Stimulated activated CD4-positive, alpha-beta T cell treated with anti-CD3 and anti-CD28 coated beads, Interleukin-4, amount 100 ng/mL, for 1 hour (primary cell): Measurements from ENCODE around the gene CSF2RB.

Source experiments
- DNase-seq: peaks from one replicate; pipeline ENCODE4 v3.0.0-alpha.2; 2020

CSF2RB gene

DNA sequence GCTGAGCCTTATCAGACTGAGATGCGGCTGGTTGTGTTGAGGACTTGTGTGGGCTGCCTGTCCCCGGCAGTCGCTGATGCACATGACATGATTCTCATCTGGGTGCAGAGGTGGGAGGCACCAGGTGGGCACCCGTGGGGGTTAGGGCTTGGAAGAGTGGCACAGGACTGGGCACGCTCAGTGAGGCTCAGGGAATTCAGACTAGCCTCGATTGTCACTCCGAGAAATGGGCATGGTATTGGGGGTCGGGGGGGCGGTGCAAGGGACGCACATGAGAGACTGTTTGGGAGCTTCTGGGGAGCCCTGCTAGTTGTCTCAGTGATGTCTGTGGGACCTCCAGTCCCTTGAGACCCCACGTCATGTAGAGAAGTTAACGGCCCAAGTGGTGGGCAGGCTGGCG, 25.5 kb downstream of the CSF2RB start:
- no peak for DNase-seq

DNA sequence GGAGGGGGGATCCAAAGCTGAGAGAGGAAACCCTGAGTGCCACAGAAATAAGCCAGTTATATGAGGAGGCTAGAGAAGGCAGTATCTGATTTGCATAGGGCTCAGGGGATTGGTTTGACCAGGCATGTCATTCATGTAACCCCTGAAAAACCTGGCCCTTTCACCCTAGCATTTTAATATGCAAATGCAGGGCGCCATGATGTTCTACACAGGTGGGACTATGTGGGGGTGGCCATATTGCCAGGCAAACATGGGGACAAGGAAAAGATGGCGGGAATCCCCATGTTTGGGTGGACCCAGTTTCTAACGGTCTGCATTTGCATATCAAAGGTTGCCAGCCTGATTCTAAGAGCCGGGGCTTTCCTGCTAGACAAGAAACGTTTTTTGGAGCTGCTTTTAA, 27.2 kb downstream of the CSF2RB start:
- DNase-seq, result no peak

DNA sequence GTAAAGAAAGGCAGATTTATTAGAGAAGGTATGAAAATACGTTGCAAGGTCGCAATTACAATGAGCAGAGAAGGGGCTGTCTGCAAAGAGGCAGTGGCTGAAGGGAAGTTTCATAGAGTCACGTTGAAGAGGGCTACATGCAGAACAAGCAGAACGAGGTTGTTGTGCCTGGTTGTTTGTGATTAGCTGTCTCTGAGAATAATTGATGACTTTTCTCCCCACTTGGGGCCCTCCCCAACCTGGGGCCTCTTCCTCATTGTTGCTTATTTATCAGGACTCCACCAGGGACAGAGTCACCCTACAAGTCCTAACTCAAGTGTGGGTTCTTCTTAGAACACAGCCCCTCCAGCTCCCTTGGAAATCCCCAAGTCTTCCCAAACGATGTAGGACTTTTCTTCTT, 29.1 kb downstream of the CSF2RB start:
- no peak for DNase-seq

- no peak for DNase-seq
These were observed 33.2 kb downstream of the CSF2RB start for GRCh38 chr22:36946421-36947158.

DNA sequence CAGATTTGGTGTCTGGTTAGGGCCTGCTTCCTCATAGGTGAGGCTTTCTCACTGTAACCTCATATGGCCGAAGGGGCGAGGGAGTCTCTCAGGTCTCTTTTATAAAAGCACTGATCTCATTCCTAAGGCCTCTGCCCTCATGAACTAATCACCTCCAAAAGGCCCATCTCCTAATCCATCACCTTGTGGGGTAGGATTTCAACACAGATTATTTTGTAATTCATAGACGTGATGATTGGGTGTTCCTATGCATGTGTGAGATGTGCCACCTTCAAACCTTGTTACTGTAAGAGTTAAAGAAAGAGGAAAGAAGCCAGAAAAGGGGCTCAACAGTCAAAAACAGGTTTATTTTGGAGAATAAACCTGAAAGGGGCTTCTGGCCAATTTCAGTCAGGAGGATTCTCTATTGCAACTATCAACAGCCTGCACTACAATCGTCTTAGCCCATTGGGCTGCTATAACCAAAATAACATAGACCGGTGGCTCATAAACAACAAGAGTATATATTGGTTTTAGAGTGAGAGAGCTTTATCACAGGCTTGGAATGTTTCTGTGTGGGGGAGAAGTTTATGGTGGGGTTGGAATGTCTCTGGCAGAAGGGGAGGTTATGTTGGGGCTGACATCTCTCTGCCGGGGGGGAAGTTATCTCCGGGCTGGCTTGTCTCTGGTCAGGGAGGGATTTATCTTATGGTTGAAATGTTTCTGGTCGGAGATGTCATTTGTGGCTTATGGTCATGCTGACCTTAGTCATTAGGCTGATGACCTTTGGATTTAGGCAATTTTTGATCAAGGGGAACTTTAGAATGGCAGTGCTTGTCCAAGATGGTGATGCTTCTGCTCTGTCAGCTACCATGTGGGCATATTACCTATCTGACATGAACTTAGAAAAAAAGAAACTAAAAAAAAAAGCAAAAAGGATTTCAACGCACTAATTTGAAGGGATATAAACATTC, 35.1 kb downstream of the CSF2RB start:
- no peak for DNase-seq

GRCh38 chr22:36950797-36951590, 37.6 kb downstream of the CSF2RB start:
- no peak for DNase-seq

GRCh38 chr22:36951746-36952145, 38.3 kb downstream of the CSF2RB start:
- DNase-seq, result no peak

GRCh38 chr22:36953239-36954080, 40.0 kb downstream of the CSF2RB start:
- no peak for DNase-seq

- no peak for DNase-seq
These were observed 41.0 kb downstream of the CSF2RB start for GRCh38 chr22:36954251-36955014.

GRCh38 chr22:36955691-36956090, 42.3 kb downstream of the CSF2RB start:
- no peak for DNase-seq

DNA sequence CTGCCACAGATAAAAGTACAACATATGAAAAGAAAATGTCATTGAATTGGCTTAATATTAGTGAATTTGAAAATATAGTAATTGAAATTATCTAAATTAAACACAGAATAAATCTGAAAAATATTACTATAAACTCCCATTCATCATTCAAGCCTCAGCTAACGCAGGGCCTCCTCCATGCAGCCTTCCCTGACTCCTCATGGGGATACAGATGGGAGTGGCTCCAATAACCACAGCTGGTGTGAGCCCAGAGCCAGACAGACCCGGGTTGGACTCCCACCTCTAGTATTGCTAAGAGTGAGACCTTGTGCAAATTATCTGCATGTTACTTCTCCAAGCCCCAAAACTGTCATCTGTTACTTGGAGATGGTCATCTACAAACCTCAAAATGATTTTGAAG, 44.9 kb downstream of the CSF2RB start:
- no peak for DNase-seq

DNA sequence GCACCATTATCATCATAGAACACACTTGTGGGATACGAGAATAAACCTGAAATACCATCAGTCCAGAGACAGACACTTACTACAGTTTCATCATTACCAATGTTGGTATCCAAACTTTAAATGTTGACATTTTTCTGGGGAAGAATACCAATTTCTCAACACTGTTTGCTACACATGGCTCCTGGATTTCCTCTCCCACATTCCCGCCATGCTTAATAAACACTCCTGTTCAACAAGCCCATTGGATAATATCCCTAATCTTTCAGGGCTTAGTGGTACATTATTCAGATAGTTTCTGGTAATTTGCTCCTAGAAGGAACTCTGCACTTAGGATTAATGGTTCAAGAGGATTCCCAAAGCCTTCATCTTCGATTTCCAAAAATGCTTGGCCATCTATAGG, 48.2 kb downstream of the CSF2RB start:
- no peak for DNase-seq

- DNase-seq, result no peak
These were observed 49.9 kb downstream of the CSF2RB start for GRCh38 chr22:36963302-36963701.

GRCh38 chr22:36964106-36964505, 50.7 kb downstream of the CSF2RB start:
- DNase-seq, result no peak

- DNase-seq, result no peak
These were observed 52.3 kb downstream of the CSF2RB start for GRCh38 chr22:36965696-36966095.

GRCh38 chr22:36966851-36967540, 53.6 kb downstream of the CSF2RB start:
- DNase-seq, result no peak

- DNase-seq, result no peak
These were observed 55.0 kb downstream of the CSF2RB start for GRCh38 chr22:36968249-36968964.

DNA sequence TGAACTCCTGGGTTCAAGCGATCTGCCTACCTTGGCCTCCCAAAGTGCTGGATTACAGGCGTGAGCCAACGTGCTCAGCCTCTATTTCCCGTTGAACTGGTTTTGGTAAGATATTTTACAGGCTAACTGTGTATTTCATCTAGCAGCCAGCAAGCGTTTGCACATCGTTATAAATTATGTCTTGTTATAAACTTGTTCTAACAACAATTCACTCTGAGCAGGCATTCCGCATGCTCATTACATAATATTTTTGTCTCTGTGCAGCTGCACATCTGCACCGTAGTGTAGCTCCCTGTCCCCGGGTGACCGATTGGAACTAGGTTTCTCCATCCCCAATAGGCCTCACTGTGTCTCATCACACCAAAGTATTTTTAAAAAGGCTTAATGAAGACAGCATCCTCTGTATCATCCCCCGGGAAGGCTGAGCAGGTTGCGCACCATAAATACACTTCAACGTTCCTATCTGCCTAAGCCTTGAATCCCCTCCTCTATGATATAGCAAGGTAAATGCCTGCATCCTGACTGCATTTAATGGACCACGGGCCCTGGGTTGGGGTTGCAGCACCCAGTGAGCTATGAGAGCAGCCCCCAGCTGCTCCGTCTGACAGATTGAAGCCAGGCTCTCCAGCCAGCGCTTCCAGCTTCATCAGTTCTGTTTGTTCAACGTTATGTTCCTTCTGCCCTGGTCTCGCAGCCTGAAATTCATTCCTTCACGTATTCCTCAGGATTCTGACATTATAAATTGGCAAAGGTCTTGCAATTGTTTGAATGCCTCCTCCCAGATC, 58.1 kb downstream of the CSF2RB start:
- no peak for DNase-seq

DNA sequence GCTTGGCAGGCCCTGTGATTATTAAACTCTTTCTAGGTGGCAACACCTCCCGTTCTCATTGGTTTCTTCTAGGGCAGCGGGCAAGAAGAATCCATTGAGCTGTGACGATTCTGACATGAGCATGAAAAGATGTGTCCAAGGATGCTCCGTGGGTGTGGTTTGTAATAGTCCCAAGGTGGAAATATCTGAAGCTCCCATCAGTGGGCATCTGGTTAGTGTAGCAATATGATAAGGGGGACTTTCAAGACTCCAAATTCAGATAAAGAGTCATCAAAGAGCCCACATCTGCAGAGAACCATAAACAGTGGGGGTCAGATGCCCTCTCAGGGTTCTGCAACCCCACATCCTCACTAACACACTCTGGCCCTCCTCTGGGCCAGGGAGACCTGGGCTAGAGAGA, 63.2 kb downstream of the CSF2RB start:
- no peak for DNase-seq
